HG03469 (cell line): ENCODE results near the gene OTX1.
"Not testable (repeated sequence)": the region's sequence is repeated elsewhere in the genome, so short reads cannot be mapped to it uniquely, and the experiment has no call there.

Experiments used
- ATAC-seq: cut with Tn5 transposase; IDR thresholded peaks from one replicate; pipeline ENCODE4 v1.9.1; 2021; ENCODE audit warnings: mild to moderate bottlenecking, moderate library complexity, moderate number of reproducible peaks; ENCODE audit not compliant: unreplicated experiment

The OTX1 gene

DNA sequence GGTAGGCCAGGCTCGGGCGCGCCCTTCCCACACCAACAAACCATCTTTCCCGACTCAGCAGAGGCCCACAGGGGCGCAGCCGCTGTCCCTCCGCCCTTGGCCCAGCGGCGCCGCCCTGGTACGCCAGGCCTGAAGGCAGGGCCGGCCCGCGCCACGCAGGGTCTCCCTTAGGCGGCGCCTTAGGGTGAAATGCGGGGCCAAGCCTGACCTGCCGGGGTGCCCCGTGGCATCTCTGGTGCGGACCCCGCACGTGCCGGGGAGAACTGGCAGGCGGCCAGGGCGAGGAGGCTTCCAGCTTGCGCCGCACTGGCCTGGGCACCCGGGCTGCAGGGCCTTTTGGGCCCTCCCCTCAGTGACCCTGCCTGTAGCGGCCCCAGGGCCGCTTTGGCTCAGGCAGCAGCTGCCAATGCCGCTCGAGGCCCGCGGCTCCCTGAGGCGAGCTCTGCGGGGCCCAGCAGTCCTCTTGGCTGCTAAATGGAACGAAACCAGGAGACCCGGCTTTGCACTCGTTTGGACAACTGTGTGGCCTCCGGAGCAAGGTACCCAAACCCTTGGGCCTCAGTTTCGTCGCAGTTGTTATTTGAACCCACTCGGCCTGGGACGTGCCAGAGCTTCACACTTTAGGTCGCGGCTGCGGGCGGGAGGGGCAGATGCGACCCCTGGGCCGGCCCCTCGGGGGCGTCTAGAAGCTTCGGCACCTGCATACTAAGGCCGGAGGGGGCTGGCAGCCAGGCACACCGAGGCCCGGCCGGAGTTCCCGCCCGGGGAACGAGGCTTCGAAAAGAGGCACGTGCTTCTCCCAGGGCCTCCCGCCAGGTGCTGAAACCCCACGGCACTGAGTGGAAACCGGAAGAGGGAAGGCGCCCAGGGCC lies 8.5 kb downstream of the OTX1 start:
- ATAC-seq = no peak

DNA sequence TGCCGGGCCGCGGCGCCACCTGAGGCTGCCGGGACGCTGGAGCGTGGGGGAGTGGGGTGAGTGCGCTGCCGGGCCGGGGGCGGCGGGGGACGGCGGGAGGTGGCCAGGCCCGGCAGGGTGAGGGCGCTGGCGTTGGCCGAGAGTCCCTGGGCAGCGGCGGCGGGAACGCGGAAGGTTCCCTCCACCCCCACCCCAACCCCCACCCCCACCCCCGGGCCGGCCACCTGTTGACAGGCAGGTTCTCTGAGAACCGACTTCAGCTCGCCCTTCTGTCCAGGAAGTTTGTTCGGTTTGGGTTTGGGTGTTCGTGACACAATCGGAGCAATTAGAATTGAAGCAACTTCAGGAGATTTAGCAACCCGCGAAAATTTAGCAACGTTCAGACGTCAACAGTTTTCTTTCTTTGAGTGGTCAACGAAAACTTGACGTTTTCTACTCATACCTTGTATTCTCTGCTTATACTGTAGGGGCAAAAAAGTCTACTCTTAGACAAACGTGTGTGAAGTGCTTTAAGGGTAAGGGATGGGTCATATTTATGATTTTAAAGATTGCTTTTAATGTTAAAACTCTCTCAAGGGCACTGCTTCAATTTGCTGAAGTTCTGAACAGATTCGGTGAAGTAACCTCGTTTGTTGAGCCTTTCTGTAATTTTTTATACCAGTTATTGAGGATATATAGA lies 9.3 kb downstream of the OTX1 start:
- ATAC-seq = no peak

DNA sequence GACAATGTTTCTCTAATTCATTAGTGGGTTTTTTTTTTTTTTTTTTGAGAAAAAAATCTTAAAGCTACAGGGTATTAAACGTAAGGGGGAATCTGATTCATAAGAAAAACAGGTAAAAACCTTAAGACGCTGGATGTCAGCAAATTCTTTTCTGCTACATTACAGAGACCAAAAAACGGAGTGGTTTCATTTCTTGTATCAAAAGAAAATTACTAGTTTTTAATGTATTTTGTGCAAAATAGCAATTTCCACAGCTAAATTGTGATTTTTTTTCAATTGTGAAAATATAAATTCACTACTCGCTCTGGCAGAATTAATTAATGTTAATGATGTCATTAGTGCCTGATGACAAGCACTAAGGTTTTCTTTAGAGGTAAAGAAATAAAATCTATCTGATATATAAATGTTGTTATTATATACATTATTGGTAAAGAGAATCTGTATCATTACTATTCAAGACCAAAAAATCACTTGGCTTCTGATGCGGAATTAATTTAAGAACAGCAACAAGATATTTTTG lies 9.9 kb downstream of the OTX1 start:
- ATAC-seq = no peak

DNA sequence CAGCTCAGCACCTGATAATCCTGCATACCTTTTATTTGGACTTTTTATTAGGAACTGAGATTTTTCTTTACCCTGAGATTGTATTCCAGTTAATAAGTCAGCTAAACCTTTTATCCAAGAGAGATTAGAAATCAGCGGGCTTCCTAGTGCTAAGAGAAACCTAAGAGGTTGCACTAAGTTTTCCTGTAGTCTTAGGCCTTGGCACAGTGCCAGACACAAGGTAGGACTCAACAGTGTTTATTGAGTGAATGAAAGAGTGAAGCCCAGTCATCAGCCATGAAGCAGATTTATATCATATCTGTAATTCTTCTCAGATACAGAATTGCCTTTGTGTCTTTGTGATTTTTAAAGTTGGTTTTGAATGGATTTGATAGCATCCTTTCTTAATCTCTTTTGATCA lies 13.6 kb downstream of the OTX1 start:
- ATAC-seq = no peak

DNA sequence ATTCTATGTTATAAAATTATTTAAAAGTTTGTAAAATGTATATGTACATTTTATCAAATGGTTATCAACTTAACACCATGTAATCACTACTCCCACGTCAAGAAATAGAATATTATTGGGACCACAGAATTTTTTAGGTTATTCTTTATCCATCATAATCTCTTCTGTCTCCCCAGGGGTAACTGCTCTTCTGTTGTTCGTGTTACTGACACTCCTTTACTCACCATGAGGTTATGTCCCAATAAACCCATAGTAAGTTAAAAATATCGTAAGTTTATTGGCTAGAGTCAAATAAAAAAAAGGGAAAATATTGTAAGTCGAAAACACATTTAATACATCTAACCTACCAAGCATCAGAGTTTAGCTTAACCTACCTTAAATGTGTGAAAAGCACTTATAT lies 14.0 kb downstream of the OTX1 start:
- no peak for ATAC-seq

DNA sequence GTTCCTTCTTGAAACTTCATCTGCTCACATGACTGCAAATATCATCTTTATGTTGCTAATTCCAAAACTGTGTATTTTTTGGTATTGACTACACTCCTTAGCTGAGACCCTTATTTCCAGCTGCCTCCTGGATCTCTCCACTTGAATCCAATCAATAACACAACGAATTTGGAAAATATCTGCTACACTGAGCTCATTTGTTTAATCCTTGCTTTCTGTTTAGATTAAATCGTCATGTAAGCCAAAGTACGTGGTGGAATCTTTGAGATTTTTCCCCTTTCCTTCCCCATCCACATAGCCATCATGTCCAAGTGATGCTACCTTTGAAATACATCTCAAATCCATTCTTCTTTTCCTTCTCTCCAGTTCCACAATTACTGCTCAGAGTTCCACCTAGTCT lies 15.6 kb downstream of the OTX1 start:
- ATAC-seq = no peak

DNA sequence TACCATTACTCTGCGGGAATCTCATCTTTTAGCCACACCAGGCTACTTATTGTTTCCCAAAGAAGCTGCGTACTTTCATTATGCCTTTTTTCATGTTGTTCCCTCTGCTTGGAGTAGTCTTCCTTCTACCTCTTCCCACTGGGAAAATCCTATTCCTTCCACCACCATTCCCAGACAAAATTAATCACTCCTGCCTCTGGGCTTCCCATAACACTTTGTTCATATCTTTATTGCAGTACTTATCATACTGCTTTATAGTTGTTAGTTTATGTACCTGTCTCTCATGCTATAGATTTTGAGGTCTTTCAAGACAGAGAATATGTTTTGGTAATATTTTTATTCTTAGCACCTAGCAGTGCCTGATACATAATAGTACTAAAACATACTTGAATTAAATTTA lies 16.2 kb downstream of the OTX1 start:
- ATAC-seq = no peak

DNA sequence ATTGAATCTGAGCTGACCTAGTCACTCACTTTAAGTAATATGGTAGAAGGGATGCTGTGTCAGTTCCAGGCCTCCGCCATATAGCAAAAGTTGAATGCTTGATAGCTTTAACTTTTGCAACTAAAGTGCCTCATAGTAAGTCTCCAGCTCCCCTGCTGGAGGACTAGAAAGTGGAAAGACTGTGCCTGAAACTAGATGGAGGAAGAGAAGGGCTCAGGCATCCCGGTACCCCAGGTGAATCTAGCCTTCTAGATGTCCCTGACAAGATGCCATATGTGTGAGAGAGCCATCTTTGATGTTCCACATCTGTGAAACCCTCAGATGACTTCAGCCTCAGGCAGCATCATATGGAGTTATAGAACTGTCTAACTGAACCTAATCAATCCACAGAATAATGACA lies 21.0 kb downstream of the OTX1 start:
- ATAC-seq = no peak

DNA sequence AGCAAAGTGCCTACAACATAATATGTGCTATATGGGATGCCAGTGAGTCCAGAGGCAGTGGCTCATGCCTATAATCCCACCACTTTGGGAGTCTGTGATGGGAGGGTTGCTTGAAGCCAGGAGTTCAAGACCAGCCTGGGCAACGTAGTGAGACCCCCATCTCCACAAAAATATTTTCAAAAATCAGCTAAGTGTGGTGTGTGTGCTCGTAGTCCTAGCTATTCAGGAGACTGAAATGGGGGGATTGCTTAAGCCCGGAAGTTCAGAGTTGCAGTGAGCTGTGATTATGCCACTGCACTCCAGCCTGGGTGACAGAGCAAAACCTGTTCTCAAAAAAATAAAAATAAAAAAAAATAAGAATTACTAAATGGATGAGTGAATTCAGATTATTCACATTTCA lies 23.4 kb downstream of the OTX1 start:
- ATAC-seq = no peak

DNA sequence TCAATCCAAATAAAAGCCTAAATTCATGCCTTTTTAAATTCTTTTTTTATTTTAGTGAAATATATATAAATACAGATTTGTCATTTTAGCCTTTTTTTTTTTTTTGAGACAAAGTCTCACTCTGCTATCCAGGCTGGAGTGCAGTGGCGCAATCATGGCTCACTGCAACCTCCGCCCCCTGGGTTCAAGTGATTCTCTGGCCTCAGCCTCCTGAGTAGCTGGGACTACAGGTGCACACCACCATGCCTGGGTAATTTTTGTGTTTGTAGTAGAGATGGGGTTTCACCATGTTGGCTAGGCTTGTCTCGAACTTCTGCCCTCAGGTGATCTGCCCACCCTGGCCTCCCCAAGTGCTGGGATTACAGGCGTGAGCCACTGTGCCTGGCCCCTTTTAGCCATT lies 23.8 kb downstream of the OTX1 start:
- not testable (repeated sequence) for ATAC-seq

DNA sequence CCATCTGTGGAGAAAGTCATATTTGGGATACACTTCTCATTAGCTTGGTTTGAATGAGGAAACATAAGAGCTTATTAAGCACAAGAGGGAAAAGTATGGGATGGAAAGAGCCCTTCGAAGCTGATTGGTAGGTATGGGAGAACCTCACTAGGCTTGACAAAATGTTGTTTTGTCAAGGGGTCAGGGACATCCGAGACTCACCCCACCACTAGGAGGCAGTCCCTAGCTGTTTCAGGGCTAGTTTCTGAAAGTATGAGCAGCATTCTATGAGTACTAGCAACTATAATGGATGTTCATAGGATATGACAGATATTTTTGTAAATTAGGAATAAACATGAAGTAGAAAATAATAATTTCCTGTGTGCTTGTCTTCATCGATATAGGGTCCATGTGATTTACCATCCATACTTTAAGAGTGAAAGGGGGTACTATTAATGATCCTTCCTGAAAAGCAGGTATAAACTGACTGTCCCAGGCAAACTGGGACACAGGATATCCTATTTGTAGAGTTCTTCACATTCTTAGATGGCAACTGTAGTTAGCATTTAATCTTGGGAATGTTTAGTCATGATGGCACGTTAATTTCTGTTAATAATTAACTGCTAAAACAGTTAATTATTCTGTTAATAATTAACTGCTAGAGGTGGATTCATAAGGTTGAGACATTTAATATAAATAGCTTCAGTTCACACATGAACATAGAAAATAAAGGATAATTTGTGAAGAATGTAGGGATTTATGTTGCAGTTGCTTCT lies 28.4 kb downstream of the OTX1 start:
- no peak for ATAC-seq

DNA sequence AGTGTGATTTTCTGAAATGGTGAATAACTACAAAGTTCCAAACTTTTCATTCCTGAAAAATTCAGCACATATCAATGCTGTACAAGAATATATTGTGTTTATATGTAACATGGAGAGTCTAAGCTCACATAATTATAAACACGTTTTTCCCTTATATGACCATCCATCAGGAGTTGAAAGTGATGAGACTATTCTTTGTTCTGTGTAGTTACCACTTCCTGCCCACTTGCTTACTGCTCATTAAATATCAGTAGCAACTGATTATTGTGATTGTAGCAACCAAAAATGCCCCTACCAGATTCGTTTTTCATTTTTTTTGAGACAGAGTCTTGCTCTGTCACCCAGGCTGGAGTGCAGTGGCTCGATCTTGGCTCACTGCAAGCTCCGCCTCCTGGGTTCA lies 30.8 kb downstream of the OTX1 start:
- ATAC-seq = no peak

DNA sequence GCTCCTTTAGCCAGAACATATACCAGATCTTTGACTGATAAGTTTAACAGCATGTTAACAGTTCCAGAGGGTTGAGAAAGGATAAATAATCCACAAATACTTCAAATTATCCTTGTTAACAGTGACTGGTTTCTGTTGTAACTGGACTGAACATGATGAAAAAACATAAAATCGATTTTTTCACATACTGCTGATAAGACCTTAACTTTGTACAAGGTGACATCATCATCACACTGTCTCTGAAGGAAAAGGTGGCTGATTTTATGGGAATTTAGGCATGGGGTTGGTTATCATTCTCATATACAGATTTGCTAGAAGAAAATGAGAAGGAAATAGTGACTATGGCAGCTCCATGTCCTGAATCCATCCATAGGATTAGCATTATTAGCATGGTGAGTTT lies 36.1 kb downstream of the OTX1 start:
- no peak for ATAC-seq

DNA sequence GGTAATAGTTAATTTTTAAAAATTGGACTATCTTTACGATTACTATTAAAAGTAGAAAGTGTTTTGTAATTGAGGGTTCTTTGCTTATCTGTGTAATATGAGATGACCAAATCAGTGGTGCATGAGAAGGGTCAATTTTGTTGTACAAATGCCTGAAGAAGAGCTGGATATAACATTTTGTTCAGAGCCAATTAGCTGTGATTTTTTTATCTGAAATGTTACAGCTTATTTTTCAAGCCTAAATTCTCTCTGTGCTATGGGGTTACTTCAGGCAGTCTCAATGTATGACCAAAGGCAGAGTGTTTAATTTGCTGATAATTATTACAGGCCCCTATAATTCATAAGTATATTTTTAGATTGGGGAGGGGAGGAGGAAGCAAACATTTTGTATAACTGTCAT lies 41.8 kb downstream of the OTX1 start:
- no peak for ATAC-seq

DNA sequence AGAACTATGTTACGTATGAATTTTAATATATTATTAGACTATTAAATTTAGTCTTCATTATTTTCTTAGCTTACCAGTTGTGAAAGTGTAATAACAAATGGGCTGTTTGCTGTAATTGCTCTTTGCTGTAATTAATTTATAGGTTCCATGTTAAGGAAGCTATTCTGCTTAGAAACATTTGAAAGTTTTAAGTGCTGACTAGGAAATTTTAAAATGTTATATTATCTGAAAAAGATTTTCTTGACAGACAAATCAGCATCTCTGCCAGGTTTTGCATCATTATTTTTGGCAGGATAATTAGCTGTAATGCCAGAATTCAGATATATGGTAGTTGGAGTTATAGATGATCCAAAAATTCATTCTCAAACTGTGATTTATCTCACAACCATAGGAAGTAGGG lies 42.2 kb downstream of the OTX1 start:
- no peak for ATAC-seq

DNA sequence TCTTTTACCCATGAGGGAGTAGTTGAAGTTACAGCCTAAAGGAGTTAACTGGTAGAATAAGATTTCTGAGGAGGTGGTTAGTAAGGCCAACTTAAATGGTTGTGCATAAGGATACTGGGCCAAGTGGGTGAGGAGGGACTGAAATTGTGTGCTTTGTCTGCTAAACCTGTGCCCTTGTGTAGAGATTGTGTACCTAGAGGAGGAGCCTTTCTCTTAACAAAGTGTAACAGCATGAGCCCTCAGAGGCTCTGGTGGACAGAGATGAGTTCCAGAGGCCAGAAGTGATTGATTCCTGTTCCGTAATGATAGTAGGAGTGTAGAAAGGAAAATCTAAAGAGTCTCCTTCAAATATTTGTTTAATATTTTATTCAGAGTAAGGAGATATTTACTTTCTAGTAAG lies 42.9 kb downstream of the OTX1 start:
- ATAC-seq = no peak

DNA sequence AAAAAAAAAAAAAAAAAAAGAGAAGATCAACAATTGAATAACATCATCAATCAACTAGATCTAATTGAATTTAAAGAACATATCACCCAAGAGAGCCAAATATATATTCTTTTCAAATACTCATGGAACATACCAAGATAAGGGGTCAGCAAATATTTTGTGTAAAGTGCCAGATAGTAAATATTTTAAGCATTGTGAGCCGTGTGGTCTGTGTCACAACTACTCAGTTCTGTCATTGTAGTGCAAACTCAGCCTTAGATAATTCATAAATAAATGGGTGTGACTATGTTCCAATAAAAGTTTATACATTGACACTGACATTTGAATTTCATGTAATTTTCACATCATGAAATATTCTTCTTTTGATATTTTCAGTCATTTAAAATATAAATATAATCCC lies 45.9 kb downstream of the OTX1 start:
- no peak for ATAC-seq

DNA sequence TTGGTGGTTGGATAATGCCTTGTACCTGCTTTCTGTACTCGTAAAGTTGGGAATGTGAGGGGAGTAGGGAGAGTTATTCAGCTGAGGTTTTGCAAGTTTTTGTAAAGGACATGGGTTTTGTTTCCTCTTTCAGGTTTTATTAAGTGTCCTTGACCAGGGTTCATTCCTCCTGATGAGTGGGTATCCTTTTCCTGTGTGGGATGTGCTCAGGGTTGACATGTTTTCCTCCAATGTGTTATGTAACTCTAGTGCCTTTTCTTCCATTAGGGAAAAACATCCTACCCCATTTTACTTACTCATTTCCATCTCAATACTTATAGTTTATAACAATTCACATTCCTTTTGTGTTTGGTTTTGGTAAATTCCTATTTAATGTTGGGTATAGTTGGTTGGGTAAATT lies 48.4 kb downstream of the OTX1 start:
- no peak for ATAC-seq

DNA sequence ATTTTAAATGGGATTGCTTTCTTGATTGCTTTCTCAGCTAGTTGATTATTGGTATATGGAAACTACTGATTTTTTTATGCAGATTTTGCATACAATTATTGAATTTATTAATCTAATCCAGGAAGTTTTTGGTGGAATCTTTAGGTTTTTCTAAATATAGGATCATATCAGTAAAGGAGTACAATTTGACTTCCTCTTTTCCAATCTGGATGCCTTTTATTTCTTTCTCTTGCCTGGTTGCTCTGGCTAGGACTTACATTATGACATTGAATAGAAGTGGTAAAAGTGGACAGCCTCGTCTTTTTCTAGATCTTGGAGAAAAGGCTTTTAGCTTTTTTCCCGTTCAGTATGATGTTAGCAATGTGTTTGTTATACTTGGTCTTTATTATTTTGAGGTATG lies 51.3 kb downstream of the OTX1 start:
- ATAC-seq = no peak

DNA sequence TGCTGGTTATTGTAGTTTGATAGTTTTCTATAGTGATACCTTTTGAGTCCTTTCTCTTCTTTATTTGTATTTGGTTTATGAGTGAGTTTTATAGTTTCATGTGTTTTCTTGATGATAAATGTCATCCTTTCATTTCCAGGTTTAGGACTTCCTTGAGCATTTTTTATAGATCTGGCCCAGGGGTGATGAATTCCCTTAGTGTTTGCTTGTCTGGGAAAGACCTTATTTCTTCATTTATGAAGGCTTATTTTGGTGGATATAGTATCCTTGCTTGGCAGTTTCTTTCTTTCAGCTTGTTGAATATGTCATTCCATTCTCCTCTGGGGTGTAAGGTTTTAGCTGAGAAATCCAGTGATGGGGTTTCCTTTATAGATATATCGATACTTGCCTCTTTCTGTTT lies 53.9 kb downstream of the OTX1 start:
- no peak for ATAC-seq
